Keratinocyte (primary cell): Measurements from ENCODE around the gene PTPA.

Experiments
- CTCF ChIP-seq, 3 experiments: IDR thresholded peaks in 1 of 3; conservative IDR thresholded peaks in 1 of 3; optimal IDR thresholded peaks in 1 of 3; 2 replicates in 2 of 3; 3 replicates in 1 of 3; pipeline versions ENCODE3 to v1.5.1; 2011; ENCODE audit warnings: low read length in 3 of 3, mild to moderate bottlenecking in 3 of 3, moderate library complexity in 2 of 3, control low read depth in 1 of 3, inconsistent platforms in 1 of 3; ENCODE audit not compliant: insufficient read depth in 2 of 3; ENCODE audit errors: extremely low read depth in 1 of 3
- EZH2 ChIP-seq: IDR thresholded peaks from one replicate; pipeline ENCODE4 v1.6.1; 2012; ENCODE audit warnings: inconsistent platforms, mild to moderate bottlenecking, low read length, moderate library complexity

- no peak for TF ChIP-seq CTCF (optimal IDR thresholded peaks at IDR 0.05 in 1 of 3, IDR thresholded peaks at IDR 0.05 in 1 of 3, conservative IDR thresholded peaks at IDR 0.05 in 1 of 3; ENCODE audit: extremely low read depth in 1 of 3, insufficient read depth in 2 of 3, low read length in 3 of 3)
- no peak for TF ChIP-seq EZH2
Measured at GRCh38 chr9:129071526-129072126, 39.6 kb upstream of the PTPA start.
